SU-DHL-6 (cell line): ENCODE results near the gene SKIDA1.

Source experiments
- CTCF ChIP-seq: fragments of 200-600 bp; sonication (generic); IDR thresholded peaks from one replicate; pipeline ENCODE4 v1.5.1; 2017; ENCODE audit warnings: antibody characterized with exemption, mild to moderate bottlenecking, low read length, moderate library complexity; ENCODE audit not compliant: insufficient read depth, poor library complexity, severe bottlenecking
- EZH2phosphoT487 ChIP-seq: fragments of 200-600 bp; sonication (generic), shearing (Covaris generic); conservative IDR thresholded peaks from 2 replicates; pipeline ENCODE4 v1.6.1; 2018; ENCODE audit warnings: mild to moderate bottlenecking, antibody characterized with exemption, low read length, moderate library complexity, mixed read lengths

GRCh38 chr10:21530168-21530567, 4.7 kb upstream of the SKIDA1 start:
- TF ChIP-seq EZH2phosphoT487 (no peak), CTCF (no peak)
